ENCODE measurements around the gene PGD.

The PGD gene

DNA sequence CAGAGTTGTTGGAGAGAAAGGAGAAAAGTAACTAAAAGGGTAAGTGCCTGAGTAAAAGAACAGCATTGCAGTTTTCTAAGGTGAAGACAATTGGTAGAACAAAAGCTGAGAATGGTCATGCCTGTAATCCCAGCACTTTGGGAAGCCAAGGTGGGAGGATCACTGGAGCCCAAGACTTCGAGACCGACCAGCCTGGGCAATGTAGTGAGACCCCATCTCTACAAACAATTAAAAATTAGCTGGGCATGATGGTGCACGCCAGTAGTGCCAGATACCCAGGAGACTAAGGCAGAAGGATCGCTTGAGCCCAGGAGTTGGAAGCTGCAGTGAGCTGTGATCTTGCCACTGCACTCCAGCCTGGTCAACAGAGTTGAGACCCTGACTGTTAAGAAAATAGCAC, 15.2 kb upstream of the PGD start:
- TF ChIP-seq, protein P1, sequence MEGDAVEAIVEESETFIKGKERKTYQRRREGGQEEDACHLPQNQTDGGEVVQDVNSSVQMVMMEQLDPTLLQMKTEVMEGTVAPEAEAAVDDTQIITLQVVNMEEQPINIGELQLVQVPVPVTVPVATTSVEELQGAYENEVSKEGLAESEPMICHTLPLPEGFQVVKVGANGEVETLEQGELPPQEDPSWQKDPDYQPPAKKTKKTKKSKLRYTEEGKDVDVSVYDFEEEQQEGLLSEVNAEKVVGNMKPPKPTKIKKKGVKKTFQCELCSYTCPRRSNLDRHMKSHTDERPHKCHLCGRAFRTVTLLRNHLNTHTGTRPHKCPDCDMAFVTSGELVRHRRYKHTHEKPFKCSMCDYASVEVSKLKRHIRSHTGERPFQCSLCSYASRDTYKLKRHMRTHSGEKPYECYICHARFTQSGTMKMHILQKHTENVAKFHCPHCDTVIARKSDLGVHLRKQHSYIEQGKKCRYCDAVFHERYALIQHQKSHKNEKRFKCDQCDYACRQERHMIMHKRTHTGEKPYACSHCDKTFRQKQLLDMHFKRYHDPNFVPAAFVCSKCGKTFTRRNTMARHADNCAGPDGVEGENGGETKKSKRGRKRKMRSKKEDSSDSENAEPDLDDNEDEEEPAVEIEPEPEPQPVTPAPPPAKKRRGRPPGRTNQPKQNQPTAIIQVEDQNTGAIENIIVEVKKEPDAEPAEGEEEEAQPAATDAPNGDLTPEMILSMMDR (conservative IDR thresholded peaks at IDR 0.05; ENCODE audit: control insufficient read depth, insufficient read depth, low read depth, low read length): no peak
- no peak for DNase-seq (ENCODE audit: low read depth)

DNA sequence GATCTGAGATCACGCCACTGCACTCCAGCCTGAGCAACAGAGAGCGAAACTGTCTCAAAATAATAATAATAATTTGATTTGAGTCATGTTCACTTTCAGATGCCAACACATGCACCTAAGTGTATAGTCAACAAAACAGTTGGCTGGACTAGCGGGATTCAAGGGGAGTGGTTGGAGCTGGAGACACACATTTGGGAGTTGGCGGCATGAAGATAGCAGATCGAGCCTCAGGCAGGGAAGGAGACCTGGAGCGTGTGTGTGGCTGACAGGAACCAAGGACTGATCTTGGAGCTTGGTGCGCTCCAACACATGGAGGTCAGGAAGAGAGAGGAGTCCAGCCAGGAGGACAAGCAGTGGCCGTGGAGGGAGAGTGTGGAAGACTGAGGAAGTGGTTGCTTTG, 14.6 kb upstream of the PGD start:
- H3K4me3 ChIP-seq (ENCODE audit: control insufficient read depth, low read depth, low read length): no peak overlapping the region
- TF ChIP-seq, protein P1 (conservative IDR thresholded peaks at IDR 0.05; ENCODE audit: control insufficient read depth, insufficient read depth, low read depth, low read length): no peak
- no peak for DNase-seq (ENCODE audit: low read depth)

More for the DNA sequence above, 15.2 kb upstream of the PGD start:
- no peak overlapping the region for H3K4me3 ChIP-seq (ENCODE audit: control insufficient read depth, low read depth, low read length)

DNA sequence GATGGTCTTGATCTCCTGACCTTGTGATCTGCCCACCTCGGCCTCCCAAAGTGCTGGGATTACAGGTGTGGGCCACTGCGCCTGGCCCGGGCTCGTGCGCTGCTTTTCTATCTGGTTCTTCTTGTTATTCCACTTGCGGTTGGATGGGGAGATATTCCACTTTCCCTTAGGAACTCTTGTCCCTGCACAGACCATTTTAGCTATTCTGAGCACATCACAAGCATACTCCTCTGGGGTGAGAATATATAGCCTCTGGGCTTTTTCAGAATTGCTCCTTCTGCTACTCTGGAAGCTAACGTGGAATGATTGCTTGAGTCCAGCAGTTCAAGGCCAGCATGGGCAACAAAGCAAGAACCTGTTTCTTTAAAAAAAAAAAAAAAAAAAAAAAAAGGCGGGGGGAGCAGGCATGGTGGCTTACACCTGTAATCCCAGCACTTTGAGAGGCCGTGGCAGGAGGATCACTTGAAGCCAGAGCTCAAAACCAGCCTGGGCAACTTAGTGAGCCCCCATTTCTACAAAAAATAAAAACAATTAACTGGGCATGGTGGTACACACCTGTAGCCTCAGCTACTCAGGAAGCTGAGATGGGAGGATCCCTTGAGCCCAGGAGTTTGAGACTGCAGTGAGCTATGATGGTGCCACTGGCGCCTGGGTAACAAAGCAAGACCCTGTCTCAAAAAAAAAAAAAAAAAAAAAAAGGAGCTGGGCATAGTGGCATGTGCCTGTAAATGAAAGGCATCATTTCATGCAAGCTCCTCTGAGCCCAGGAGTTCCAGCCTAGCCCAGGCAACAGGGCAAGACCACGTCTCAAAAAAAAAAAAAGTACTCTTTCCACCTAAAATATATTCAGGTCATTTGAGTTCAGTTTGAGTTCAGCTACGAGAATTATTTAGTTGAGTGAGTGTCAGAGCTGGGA, 11.8 kb upstream of the PGD start:
- TF ChIP-seq, protein P1 (conservative IDR thresholded peaks at IDR 0.05; ENCODE audit: control insufficient read depth, insufficient read depth, low read depth, low read length): no peak
- DNase-seq (ENCODE audit: low read depth): no peak
- no peak overlapping the region for H3K4me3 ChIP-seq (ENCODE audit: control insufficient read depth, low read depth, low read length)

DNA sequence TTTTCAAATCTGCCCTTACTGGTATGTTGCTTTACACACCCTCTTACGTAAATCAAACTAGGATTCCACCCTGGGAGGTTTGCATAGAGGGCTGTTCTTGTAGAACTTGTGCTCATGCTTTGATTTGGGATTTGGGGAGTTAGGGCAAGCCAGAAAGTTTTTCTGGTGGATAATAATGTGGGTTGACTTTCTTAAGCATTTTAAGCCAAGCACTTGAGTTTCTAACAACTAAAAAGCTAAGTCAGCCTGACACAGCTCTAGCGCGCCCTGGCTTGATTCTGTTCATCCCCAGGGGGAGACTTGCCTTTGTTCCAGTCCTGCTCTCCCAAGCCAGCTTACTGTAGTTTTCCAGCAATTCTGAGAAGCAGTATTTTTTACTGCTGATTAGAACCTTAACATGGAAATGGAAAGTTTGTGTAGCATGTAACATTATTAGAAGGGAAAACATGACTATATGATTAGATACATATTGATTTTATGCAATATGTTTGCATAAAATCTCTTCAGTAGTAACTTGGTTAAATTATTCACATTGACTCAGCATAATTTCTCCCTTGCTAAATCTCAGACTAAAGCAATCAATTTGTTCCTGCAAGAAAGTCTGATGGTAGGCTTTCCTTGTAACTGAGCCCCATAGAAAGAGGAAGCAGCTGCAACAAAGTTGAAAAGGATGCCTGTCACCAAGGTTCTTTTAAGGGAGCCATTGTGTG, 11.0 kb upstream of the PGD start:
- DNase-seq (ENCODE audit: low read depth): peak; percentile 82
- TF ChIP-seq, protein P1 (conservative IDR thresholded peaks at IDR 0.05; ENCODE audit: control insufficient read depth, insufficient read depth, low read depth, low read length): peak; percentile 11
- no peak overlapping the region for H3K4me3 ChIP-seq (ENCODE audit: control insufficient read depth, low read depth, low read length)

DNA sequence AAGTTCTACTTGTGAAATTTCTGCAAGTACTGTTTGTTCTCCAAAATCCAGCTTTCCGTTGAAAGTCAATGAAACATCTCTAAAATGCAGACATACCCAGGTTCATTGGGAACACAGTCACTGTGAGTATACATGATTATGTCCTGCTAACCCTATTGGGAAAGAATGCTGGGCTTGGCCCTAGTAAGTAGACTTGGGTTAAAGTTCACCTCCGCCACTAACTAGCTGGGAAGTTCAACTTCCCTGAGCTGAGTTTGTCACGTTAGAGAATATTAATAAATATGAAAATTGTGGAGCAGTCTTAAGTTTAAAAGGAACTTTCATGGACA, 10.5 kb upstream of the PGD start:
- TF ChIP-seq, protein P1 (conservative IDR thresholded peaks at IDR 0.05; ENCODE audit: control insufficient read depth, insufficient read depth, low read depth, low read length): no peak
- no peak for DNase-seq (ENCODE audit: low read depth)
- no peak overlapping the region for H3K4me3 ChIP-seq (ENCODE audit: control insufficient read depth, low read depth, low read length)

DNA sequence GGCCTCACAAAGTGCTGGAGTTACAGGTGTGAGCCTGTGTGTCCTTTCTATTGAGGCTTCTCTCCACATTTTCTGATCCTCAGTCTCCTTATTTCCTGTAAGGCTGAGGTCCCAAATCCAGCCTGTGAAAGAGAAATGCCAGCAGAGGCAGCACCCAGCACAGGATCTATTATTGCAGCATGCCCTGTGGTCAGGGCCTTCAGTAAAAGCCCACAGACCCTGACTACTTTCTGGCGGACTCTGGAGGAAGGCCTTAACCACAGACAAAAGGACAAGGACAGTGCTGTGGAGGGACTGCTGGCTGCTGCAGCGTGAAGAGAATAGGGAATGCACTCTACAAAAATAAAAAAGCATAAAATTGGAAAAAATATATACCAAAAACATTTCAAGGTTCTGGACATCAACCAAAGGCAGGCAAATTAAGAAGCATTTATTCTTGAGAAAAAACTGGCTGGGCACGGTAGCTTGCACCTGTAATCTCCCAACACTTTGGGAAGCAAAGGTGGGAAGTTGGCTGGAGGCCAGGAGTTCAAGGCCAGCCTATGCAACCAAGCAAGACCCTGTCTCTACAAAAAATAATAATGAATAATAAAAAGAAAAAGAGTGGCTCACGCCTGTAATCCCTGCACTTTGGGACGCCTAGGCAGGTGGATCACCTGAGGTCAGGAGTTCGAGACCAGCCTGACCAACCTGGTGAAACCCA, 9.4 kb upstream of the PGD start:
- DNase-seq (ENCODE audit: low read depth): no peak
- TF ChIP-seq, protein P1 (conservative IDR thresholded peaks at IDR 0.05; ENCODE audit: control insufficient read depth, insufficient read depth, low read depth, low read length): no peak
- H3K4me3 ChIP-seq (ENCODE audit: control insufficient read depth, low read depth, low read length): no peak overlapping the region
